OCI-LY7 (cell line): ENCODE results near the gene TAGLN2.

Experiments used
- CTCF ChIP-seq: fragments of 200-600 bp; sonication (generic); conservative IDR thresholded peaks from 2 replicates; pipeline ENCODE4 v1.5.1; 2014; ENCODE audit warnings: mild to moderate bottlenecking, antibody characterized with exemption, low read length, moderate library complexity, mixed read lengths
- EZH2phosphoT487 ChIP-seq: fragments of 200-600 bp; sonication (generic); IDR thresholded peaks from 2 replicates; pipeline ENCODE4 v1.6.1; 2018; ENCODE audit warnings: low read depth, borderline replicate concordance, mild to moderate bottlenecking, mixed run types, antibody characterized with exemption, low read length, moderate library complexity, mixed read lengths

- no peak for TF ChIP-seq CTCF
- no peak for TF ChIP-seq EZH2phosphoT487
These were observed 25.1 kb downstream of the TAGLN2 start, which contains the start of gene CFAP45 for GRCh38 chr1:159900086-159900680.
